Kidney (tissue), 14 donors: ENCODE measurements around the gene FKBP2. TPM values are rescaled to one million over a fixed set of nuclear protein-coding genes. Genes with fewer than 3 reads are reported as not detected.

Experiments used
- DNase-seq, 5 donors: peaks; one replicate each; pipeline ENCODE4 v3.0.0-alpha.2; 2013 to 2020
- FAIRE-seq: peaks from 2 replicates; lab custom pipeline; 2012; peaks lifted over from hg19 to GRCh38; lab: Jason Lieb, UNC
- H3K27ac ChIP-seq, 2 donors: one replicate each; pipeline ENCODE4 v1.7.0; 2013; ENCODE audit warnings: low read depth in 2 of 2, low read length in 2 of 2, inconsistent platforms in 1 of 2
- H3K27me3 ChIP-seq: one replicate; pipeline ENCODE4 v1.7.1; 2013; ENCODE audit warnings: low read length, inconsistent platforms; ENCODE audit not compliant: control insufficient read depth, insufficient read depth
- H3K36me3 ChIP-seq, 3 donors: one replicate each; pipeline versions ENCODE4 v1.7.0 to v1.7.1; 2013; ENCODE audit warnings: low read length in 3 of 3, control low read depth in 1 of 3, inconsistent platforms in 1 of 3; ENCODE audit not compliant: insufficient read depth in 3 of 3, control insufficient read depth in 2 of 3
- H3K4me1 ChIP-seq, 3 donors: one replicate each; pipeline versions ENCODE4 v1.7.0 to v1.7.1; 2013; ENCODE audit warnings: low read length in 3 of 3, inconsistent platforms in 1 of 3, low read depth in 1 of 3; ENCODE audit not compliant: control insufficient read depth in 2 of 3, insufficient read depth in 2 of 3
- H3K4me3 ChIP-seq, 3 donors: one replicate each; pipeline versions ENCODE4 v1.7.0 to v1.8.1; 2013; ENCODE audit warnings: low read length in 3 of 3, control low read depth in 1 of 3, inconsistent platforms in 1 of 3
- H3K9ac ChIP-seq, 3 donors: one replicate each; pipeline versions ENCODE4 v1.7.0 to v1.7.1; 2013; ENCODE audit warnings: low read length in 3 of 3, control low read depth in 1 of 3, inconsistent platforms in 1 of 3
- H3K9me3 ChIP-seq, 3 donors: one replicate each; pipeline versions ENCODE4 v1.7.0 to v1.7.1; 2013; ENCODE audit warnings: low read length in 3 of 3, control low read depth in 1 of 3, inconsistent platforms in 1 of 3; ENCODE audit not compliant: control insufficient read depth in 2 of 3, insufficient read depth in 1 of 3
- intact Hi-C: fragments of 100-400 bp; cut with DNase I; formaldehyde crosslinking; loops from one replicate; pipeline ENCODE4 v1.11.1; 2022
- polyA plus RNA-seq: library from polyadenylated mRNA; stranded (reverse); fragments of 350-450 nt; fragmentation: Illumina TruSeq; extraction: RNeasy Lipid Tissue Mini Kit (QIAGEN cat#74804); gene quantifications from one replicate; pipeline ENCODE4 v1.2.3, GENCODE V29; 2014; ENCODE audit warnings: low read depth, low replicate concordance; ENCODE audit not compliant: insufficient read depth
- total RNA-seq: library from RNA; stranded (reverse); fragmentation: NEBNext Ultra II Directional; extraction: Animal tissue kit (Norgen Biotek cat#: 25700); gene quantifications from one replicate; pipeline ENCODE4 v1.2.1, GENCODE V29; 2021
- TF ChIP-seq, protein P1 (sequence below): IDR thresholded peaks from 3 replicates; pipeline ENCODE4 v1.5.1; 2012; ENCODE audit warnings: mild to moderate bottlenecking, moderate library complexity, borderline replicate concordance; ENCODE audit not compliant: insufficient read depth; ENCODE audit errors: extremely low read depth
- donor health status: control.
- donor health status: control.
- donor health status: control.
- donor health status: control.
- donor health status: control.
- donor health status: DM: yes; HTN: yes; CAD: no.
- donor health status: Normal renal cell carcinoma (clear cell type).

FKBP2 gene
- total and polyA plus RNA-seq, 2 donors from 2014 or later = 76.0 to 411 TPM

- DNase-seq (peak in 1 of 5 donors; percentile 17), FAIRE-seq (no peak)
- Histone ChIP-seq H3K9me3 (no peaks in the 10 kb centered on the region), H3K9ac (no peak overlapping the region), H3K4me3 (no peak overlapping the region), H3K27me3 (no peaks in the 10 kb centered on the region), H3K36me3 (peaks cover 0 to 8% (median 6%) of the 10 kb centered on the region in 3 donors), H3K4me1 (no peaks in the 10 kb centered on the region), H3K27ac (no peak overlapping the region)
- intact Hi-C loops = no loop called here
- TF ChIP-seq, protein P1, sequence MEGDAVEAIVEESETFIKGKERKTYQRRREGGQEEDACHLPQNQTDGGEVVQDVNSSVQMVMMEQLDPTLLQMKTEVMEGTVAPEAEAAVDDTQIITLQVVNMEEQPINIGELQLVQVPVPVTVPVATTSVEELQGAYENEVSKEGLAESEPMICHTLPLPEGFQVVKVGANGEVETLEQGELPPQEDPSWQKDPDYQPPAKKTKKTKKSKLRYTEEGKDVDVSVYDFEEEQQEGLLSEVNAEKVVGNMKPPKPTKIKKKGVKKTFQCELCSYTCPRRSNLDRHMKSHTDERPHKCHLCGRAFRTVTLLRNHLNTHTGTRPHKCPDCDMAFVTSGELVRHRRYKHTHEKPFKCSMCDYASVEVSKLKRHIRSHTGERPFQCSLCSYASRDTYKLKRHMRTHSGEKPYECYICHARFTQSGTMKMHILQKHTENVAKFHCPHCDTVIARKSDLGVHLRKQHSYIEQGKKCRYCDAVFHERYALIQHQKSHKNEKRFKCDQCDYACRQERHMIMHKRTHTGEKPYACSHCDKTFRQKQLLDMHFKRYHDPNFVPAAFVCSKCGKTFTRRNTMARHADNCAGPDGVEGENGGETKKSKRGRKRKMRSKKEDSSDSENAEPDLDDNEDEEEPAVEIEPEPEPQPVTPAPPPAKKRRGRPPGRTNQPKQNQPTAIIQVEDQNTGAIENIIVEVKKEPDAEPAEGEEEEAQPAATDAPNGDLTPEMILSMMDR = no peak
Observed at GRCh38 chr11:64259533-64260067, 18.7 kb downstream of the FKBP2 start.

GRCh38 chr11:64260147-64260708, 19.3 kb downstream of the FKBP2 start:
- TF ChIP-seq, protein P1 = no peak
- Histone ChIP-seq H3K36me3 (peaks cover 0 to 8% (median 6%) of the 10 kb centered on the region in 3 donors), H3K27ac (no peak overlapping the region), H3K9ac (no peak overlapping the region), H3K4me1 (no peaks in the 10 kb centered on the region), H3K27me3 (no peaks in the 10 kb centered on the region), H3K4me3 (no peak overlapping the region), H3K9me3 (no peaks in the 10 kb centered on the region)
- intact Hi-C loops = no loop called here
- peak in 1 of 5 donors; percentile 34 for DNase-seq
- no peak for FAIRE-seq

GRCh38 chr11:64261556-64262080, 20.7 kb downstream of the FKBP2 start:
- Histone ChIP-seq H3K27ac (no peak overlapping the region), H3K9ac (no peak overlapping the region), H3K9me3 (no peaks in the 10 kb centered on the region), H3K4me1 (no peaks in the 10 kb centered on the region), H3K4me3 (no peak overlapping the region), H3K36me3 (peaks cover 0 to 10% (median 0%) of the 10 kb centered on the region in 3 donors), H3K27me3 (no peaks in the 10 kb centered on the region)
- TF ChIP-seq, protein P1 = no peak
- FAIRE-seq = no peak
- intact Hi-C loops = no loop called here
- DNase-seq = peak in 1 of 5 donors; percentile 65
